RWPE1 (cell line): Measurements from ENCODE around the gene SSTR5.

Source experiments
- CTCF ChIA-PET: fragments of 350-600 bp; sonication (Branson Sonifier 250); formaldehyde crosslinking; extraction: SDS; loops from one replicate; lab custom pipeline; 2021; lab: Yijun Ruan, JAX
- POLR2A ChIA-PET: fragments of 400-600 bp; formaldehyde crosslinking; extraction: SDS; loops from one replicate; lab custom pipeline; 2020; ENCODE audit warnings: antibody characterized with exemption; ENCODE audit not compliant: low non-redundant PET; lab: Yijun Ruan, JAX
- DNase-seq: peaks from one replicate; pipeline ENCODE4 v3.0.0; 2012; ENCODE audit warnings: low spot score
- H3K27ac ChIP-seq: fragments of 450-650 bp; 2 replicates; pipeline ENCODE4 v1.5.1; 2017
- CTCF ChIP-seq: fragments of 450-650 bp; conservative IDR thresholded peaks from 2 replicates; pipeline ENCODE4 v1.5.1; 2017; ENCODE audit warnings: low read depth, mild to moderate bottlenecking

Gene SSTR5

GRCh38 chr16:1126044-1126443 lies 53.5 kb downstream of the SSTR5 start:
- H3K27ac ChIP-seq: no peak overlapping the region
- ChIA-PET CTCF (interaction anchor here (0.5 kb wide), 1 partner anchor 14 kb away, joined by 3 read pairs; no protein-coding TSS in a partner anchor), POLR2A (no interaction called here)
- no peak for DNase-seq
- TF ChIP-seq CTCF: no peak

- H3K27ac ChIP-seq: no peak overlapping the region
- ChIA-PET CTCF (interaction anchor here (0.5 kb wide), 1 partner anchor 15 kb away, joined by 3 read pairs; no protein-coding TSS in a partner anchor), POLR2A (no interaction called here)
- no peak for DNase-seq
- no peak for TF ChIP-seq CTCF
Observed at GRCh38 chr16:1126586-1126985, 54.0 kb downstream of the SSTR5 start.

- H3K27ac ChIP-seq: no peak overlapping the region
- no peak for DNase-seq
- POLR2A ChIA-PET: no interaction called here
- no peak for TF ChIP-seq CTCF
- CTCF ChIA-PET: no interaction called here
Observed at GRCh38 chr16:1127101-1127500, 54.6 kb downstream of the SSTR5 start.

GRCh38 chr16:1127971-1128715 lies 55.6 kb downstream of the SSTR5 start:
- no peak overlapping the region for H3K27ac ChIP-seq
- CTCF ChIA-PET: no interaction called here
- no peak for DNase-seq
- TF ChIP-seq CTCF: no peak
- POLR2A ChIA-PET: no interaction called here

GRCh38 chr16:1129106-1129960 lies 56.8 kb downstream of the SSTR5 start:
- no peak overlapping the region for H3K27ac ChIP-seq
- no peak for DNase-seq
- no peak for TF ChIP-seq CTCF
- ChIA-PET CTCF (no interaction called here), POLR2A (no interaction called here)

- DNase-seq: no peak
- no peak overlapping the region for H3K27ac ChIP-seq
- TF ChIP-seq CTCF: no peak
- CTCF ChIA-PET: no interaction called here
- POLR2A ChIA-PET: no interaction called here
Observed at GRCh38 chr16:1130382-1130781, 57.8 kb downstream of the SSTR5 start.
